IMR-90 (cell line): Measurements from ENCODE around the gene PAN3. TPM values are rescaled to one million over a fixed set of nuclear protein-coding genes. Genes with fewer than 3 reads are reported as not detected.
A peak's percentile ranks its signal among the peaks of the same experiment; 100 is the strongest.

Experiments used
- ATAC-seq: fragments of 200-7000 bp; cut with Tn5 transposase; 2 replicates; pipeline ENCODE4 v1.9.1; 2020; ENCODE audit warnings: low read depth, mild to moderate bottlenecking, moderate library complexity
- BruUV-seq: library from RNA; stranded (reverse); fragments of 400-500 nt; replicated peaks from 2 replicates; lab custom pipeline; 2021; lab: Mats Ljungman, UMichigan
- CTCF ChIA-PET: fragments of 300-600 bp; formaldehyde crosslinking; extraction: SDS; loops from one replicate; lab custom pipeline; 2021; ENCODE audit warnings: antibody characterized with exemption; lab: Yijun Ruan, JAX
- POLR2A ChIA-PET: fragments of 300-600 bp; sonication (Branson Sonifier 250); formaldehyde crosslinking; loops from one replicate; lab custom pipeline; 2022; ENCODE audit warnings: antibody characterized with exemption; ENCODE audit not compliant: unreplicated experiment; lab: Charles Lee
- DNase-seq: peaks from one replicate; pipeline ENCODE4 v3.0.0; 2013
- H2AFZ ChIP-seq: replicated peaks from 2 replicates; pipeline ENCODE3; 2013; ENCODE audit warnings: low read length, mild to moderate bottlenecking; ENCODE audit not compliant: poor library complexity
- H2AK5ac ChIP-seq: 2 replicates; pipeline ENCODE4 v1.6.1; 2013; ENCODE audit warnings: low read depth, low read length, inconsistent platforms
- H2AK9ac ChIP-seq: replicated peaks from 2 replicates; pipeline ENCODE3; 2013; ENCODE audit warnings: mild to moderate bottlenecking, low read depth, low read length, moderate library complexity; ENCODE audit not compliant: poor library complexity
- H2BK120ac ChIP-seq: 2 replicates; pipeline ENCODE4 v1.6.1; 2013; ENCODE audit warnings: low read depth, low read length, inconsistent platforms
- H2BK15ac ChIP-seq: 3 replicates; pipeline ENCODE4 v1.6.1; 2013; ENCODE audit warnings: low read depth, low read length, inconsistent platforms
- H2BK20ac ChIP-seq: 2 replicates; pipeline ENCODE4 v1.6.1; 2013; ENCODE audit warnings: low read depth, mild to moderate bottlenecking, inconsistent platforms, low read length, moderate library complexity
- H2BK5ac ChIP-seq: 2 replicates; pipeline ENCODE4 v1.6.1; 2013; ENCODE audit warnings: mild to moderate bottlenecking, low read depth, low read length, inconsistent platforms; ENCODE audit not compliant: poor library complexity, severe bottlenecking
- H3K14ac ChIP-seq: replicated peaks from 2 replicates; pipeline ENCODE4 v1.6.1; 2013; ENCODE audit warnings: low read depth, low read length, inconsistent platforms
- H3K18ac ChIP-seq: 2 replicates; pipeline ENCODE4 v1.6.1; 2013; ENCODE audit warnings: low read depth, low read length, control low read depth
- H3K23ac ChIP-seq: 2 replicates; pipeline ENCODE4 v1.6.1; 2013; ENCODE audit warnings: low read depth, low read length, inconsistent platforms
- H3K27ac ChIP-seq: 2 replicates; pipeline ENCODE4 v1.5.1; 2013; ENCODE audit warnings: mild to moderate bottlenecking, control low read depth, low read length; ENCODE audit not compliant: insufficient read depth
- H3K27me3 ChIP-seq: 2 replicates; pipeline ENCODE4 v1.6.1; 2013; ENCODE audit warnings: low read length; ENCODE audit not compliant: control insufficient read depth, insufficient read depth
- H3K36me3 ChIP-seq: 2 replicates; pipeline ENCODE4 v1.6.1; 2013; ENCODE audit warnings: low read length, mixed read lengths; ENCODE audit not compliant: control insufficient read depth, insufficient read depth
- H3K4ac ChIP-seq: 2 replicates; pipeline ENCODE4 v1.6.1; 2013; ENCODE audit warnings: low read depth, low read length, inconsistent platforms
- H3K4me1 ChIP-seq: 2 replicates; pipeline ENCODE4 v1.6.1; 2013; ENCODE audit warnings: low read length, mixed read lengths; ENCODE audit not compliant: control insufficient read depth, insufficient read depth
- H3K4me2 ChIP-seq: 2 replicates; pipeline ENCODE4 v1.6.1; 2013; ENCODE audit warnings: low read depth, mild to moderate bottlenecking, control low read depth, low read length, moderate library complexity
- H3K4me3 ChIP-seq: 2 replicates; pipeline ENCODE4 v1.5.1; 2013; ENCODE audit warnings: low read depth, mild to moderate bottlenecking, control low read depth, low read length, moderate library complexity; ENCODE audit not compliant: insufficient read depth
- H3K56ac ChIP-seq: 2 replicates; pipeline ENCODE4 v1.6.1; 2013; ENCODE audit warnings: low read length, inconsistent platforms; ENCODE audit not compliant: insufficient read depth; ENCODE audit errors: extremely low read depth
- H3K79me1 ChIP-seq, 2 experiments: 2 replicates each; pipeline ENCODE4 v1.6.1; 2013; ENCODE audit warnings: low read length in 2 of 2, inconsistent platforms in 1 of 2, low read depth in 1 of 2
- H3K9ac ChIP-seq: 2 replicates; pipeline ENCODE4 v1.6.1; 2013; ENCODE audit warnings: low read depth, low read length, control low read depth
- H3K9me1 ChIP-seq: 2 replicates; pipeline ENCODE4 v1.6.1; 2013; ENCODE audit warnings: low read length, inconsistent platforms; ENCODE audit not compliant: insufficient read depth
- H3K9me3 ChIP-seq: 2 replicates; pipeline ENCODE4 v1.6.1; 2013; ENCODE audit warnings: low read length; ENCODE audit not compliant: control insufficient read depth, insufficient read depth
- H4K20me1 ChIP-seq: 2 replicates; pipeline ENCODE4 v1.6.1; 2013; ENCODE audit warnings: low read length, inconsistent platforms; ENCODE audit not compliant: insufficient read depth
- H4K5ac ChIP-seq: 2 replicates; pipeline ENCODE4 v1.6.1; 2013; ENCODE audit warnings: mild to moderate bottlenecking, low read depth, low read length, control low read depth
- H4K8ac ChIP-seq, 2 experiments: 2 replicates each; pipeline ENCODE4 v1.6.1; 2013; ENCODE audit warnings: low read depth in 2 of 2, low read length in 2 of 2, control low read depth in 1 of 2, inconsistent platforms in 1 of 2
- H4K91ac ChIP-seq: 2 replicates; pipeline ENCODE4 v1.6.1; 2013; ENCODE audit warnings: low read depth, low read length, inconsistent platforms; ENCODE audit not compliant: insufficient read depth
- CEBPB ChIP-seq: IDR thresholded peaks from 2 replicates; pipeline ENCODE4 v1.6.1; 2012; ENCODE audit warnings: low read depth, low read length, improper control_type of control experiment
- CHD1 ChIP-seq: IDR thresholded peaks from 2 replicates; pipeline ENCODE4 v1.6.1; 2012; ENCODE audit warnings: low read depth, low read length, improper control_type of control experiment
- NFE2L2 ChIP-seq: fragments of 150-350 bp; IDR thresholded peaks from 2 replicates; pipeline ENCODE4 v1.6.1; 2016; ENCODE audit warnings: low read depth, mild to moderate bottlenecking, low read length
- RAD21 ChIP-seq: IDR thresholded peaks from 2 replicates; pipeline ENCODE4 v1.6.1; 2012; ENCODE audit warnings: low read length, improper control_type of control experiment
- RCOR1 ChIP-seq: IDR thresholded peaks from 2 replicates; pipeline ENCODE4 v1.6.1; 2012; ENCODE audit warnings: mild to moderate bottlenecking, low read length, improper control_type of control experiment; ENCODE audit not compliant: insufficient replicate concordance
- WGBS, 2 experiments: methylation state at CpG; one replicate each; pipeline versions ENCODE4 v1.1.5 to v1.1.7; 2013; ENCODE audit warnings: missing lambda C conversion rate in 2 of 2; ENCODE audit not compliant: insufficient read length in 1 of 2; ENCODE audit errors: extremely low coverage in 2 of 2; 5-methylcytosine and 5-hydroxymethylcytosine counted together
- dilution Hi-C: fragments of 300-500 bp; cut with HindIII; formaldehyde crosslinking; loops from one replicate; pipeline ENCODE4 v1.14.3; 2018; ENCODE audit warnings: low sequenced_read_pairs; ENCODE audit not compliant: unreplicated experiment
- in situ Hi-C: fragments of 300-500 bp; cut with MboI; formaldehyde crosslinking; loops from 3 replicates; pipeline ENCODE4 v1.14.3; 2019; ENCODE audit warnings: low sequenced_read_pairs, inconsistent platforms, mixed read lengths
- intact Hi-C: fragments of 100-400 bp; cut with micrococcal nuclease; formaldehyde crosslinking; loops from 2 replicates; pipeline ENCODE4 v1.10.0; 2022
- polyA plus RNA-seq, 3 experiments: library from polyadenylated mRNA; depleted of rRNA; stranded (reverse); fragments of >200 nt; gene quantifications; 2 replicates each; pipeline ENCODE4 v1.2.3, GENCODE V29; 2012; ENCODE audit warnings: low replicate concordance in 1 of 3
- total RNA-seq: library from RNA; depleted of rRNA; stranded (reverse); fragments of >200 nt; gene quantifications from 2 replicates; pipeline ENCODE4 v1.2.3, GENCODE V29; 2012

PAN3 gene
- total and polyA plus RNA-seq, 2 of the 4 experiments (the other 2 are of a cell fraction): 6.6 to 15.1 TPM

DNA sequence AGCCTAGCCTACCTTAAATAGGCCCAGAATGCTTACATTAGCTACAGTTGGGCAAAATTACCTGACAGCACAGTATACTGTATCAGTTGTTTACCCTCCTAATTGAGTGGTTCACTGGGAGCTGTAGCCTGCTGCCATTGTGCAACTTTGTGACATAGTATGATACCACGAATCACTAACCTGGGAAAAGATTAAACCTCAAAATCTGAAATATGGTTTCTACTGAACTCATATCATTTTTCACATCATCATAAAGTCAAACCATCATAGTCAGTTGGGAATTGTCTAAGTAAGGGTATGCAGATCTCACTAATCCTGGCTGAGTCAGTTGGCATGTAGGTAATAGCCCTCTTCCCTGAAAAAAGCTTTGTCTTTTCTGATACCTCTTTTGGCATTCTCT, 9.2 kb downstream of the PAN3 start:
- Histone ChIP-seq H2BK5ac (no peak overlapping the region), H3K9me1 (peaks cover 11% of the 10 kb centered on the region), H4K20me1 (peaks cover 65% of the 10 kb centered on the region), H2AFZ (no peak overlapping the region), H3K4me2 (no peak overlapping the region), H2BK120ac (no peak overlapping the region), H3K36me3 (no peaks in the 10 kb centered on the region), H3K27me3 (no peaks in the 10 kb centered on the region), H3K14ac (no peak overlapping the region), H4K8ac (no peak overlapping the region), H3K56ac (no peak overlapping the region), H2BK20ac (no peak overlapping the region), H3K9ac (no peak overlapping the region), H3K4me1 (peaks cover 2% of the 10 kb centered on the region; the same call in 1 of the 2 replicates), H3K4ac (no peak overlapping the region), H4K91ac (no peak overlapping the region), H2AK9ac (no peak overlapping the region), H2BK15ac (no peak overlapping the region), H3K23ac (no peak overlapping the region), H3K27ac (no peak overlapping the region), H3K79me1 (peaks cover 26 to 72% of the 10 kb centered on the region in 2 experiments), H3K18ac (no peak overlapping the region), H4K5ac (no peak overlapping the region), H2AK5ac (no peak overlapping the region), H3K9me3 (no peaks in the 10 kb centered on the region), H3K4me3 (no peak overlapping the region)
- intact Hi-C loops: no loop called here
- in situ Hi-C loops: no loop called here
- CTCF ChIA-PET: interaction anchor here (0.6 kb wide), 1 partner anchor 226 kb away, joined by 3 read pairs; no protein-coding TSS in a partner anchor
- DNase-seq (peak; percentile 30), ATAC-seq (peak; percentile 29; the same call in 1 of the 2 replicates)
- POLR2A ChIA-PET: interaction anchor here (0.6 kb wide), 1 partner anchor 10 kb away, joined by 5 read pairs; no protein-coding TSS in a partner anchor
- no TSS peak for BruUV-seq
- WGBS, 2 experiments: no CpG with 5 or more reads among the region's 1 CpG
- dilution Hi-C loops: no loop called here
- TF ChIP-seq RCOR1 (no peak), CHD1 (no peak), RAD21 (no peak), CEBPB (peak; percentile 84), NFE2L2 (no peak)
